Lung (tissue), 12 donors: ENCODE measurements around the gene GPR89A. TPM values are rescaled to one million over a fixed set of nuclear protein-coding genes. Genes with fewer than 3 reads are reported as not detected.

Experiments
- ATAC-seq: fragments of 200-7000 bp; cut with Tn5 transposase; one replicate; pipeline ENCODE4 v1.9.1; 2020; ENCODE audit warnings: moderate number of reproducible peaks; ENCODE audit not compliant: insufficient read depth, low FRiP score
- DNase-seq, 3 donors: peaks; one replicate each; pipeline ENCODE4 v3.0.0-alpha.2; 2013 to 2017
- H3K27ac ChIP-seq, 2 donors: one replicate each; pipeline ENCODE4 v1.5.1; 2013; ENCODE audit warnings: mild to moderate bottlenecking in 2 of 2, moderate library complexity in 2 of 2, control low read depth in 1 of 2, inconsistent platforms in 1 of 2, low read depth in 1 of 2, low read length in 1 of 2
- H3K27me3 ChIP-seq, 3 donors: one replicate each; pipeline ENCODE4 v1.5.1; 2013; ENCODE audit warnings: low read length in 2 of 3; ENCODE audit not compliant: control insufficient read depth in 3 of 3, insufficient read depth in 3 of 3
- H3K36me3 ChIP-seq, 4 donors: one replicate each; pipeline ENCODE4 v1.5.1; 2013; ENCODE audit warnings: low read length in 4 of 4, mild to moderate bottlenecking in 1 of 4, moderate library complexity in 1 of 4; ENCODE audit not compliant: control insufficient read depth in 4 of 4, insufficient read depth in 4 of 4
- H3K4me1 ChIP-seq, 5 donors: one replicate each; pipeline ENCODE4 v1.5.1; 2013; ENCODE audit warnings: low read length in 5 of 5, mild to moderate bottlenecking in 2 of 5, moderate library complexity in 1 of 5; ENCODE audit not compliant: control insufficient read depth in 5 of 5, insufficient read depth in 5 of 5
- H3K4me3 ChIP-seq: one replicate; pipeline ENCODE4 v1.5.1; 2013; ENCODE audit warnings: mild to moderate bottlenecking, control low read depth, moderate library complexity
- H3K9ac ChIP-seq, 2 donors: one replicate each; pipeline ENCODE4 v1.5.1; 2013; ENCODE audit warnings: low read length in 2 of 2, control low read depth in 1 of 2; ENCODE audit not compliant: insufficient read depth in 1 of 2
- H3K9me3 ChIP-seq, 4 donors: one replicate each; pipeline ENCODE4 v1.5.1; 2013; ENCODE audit warnings: low read length in 3 of 4, mild to moderate bottlenecking in 1 of 4, moderate library complexity in 1 of 4; ENCODE audit not compliant: control insufficient read depth in 4 of 4, insufficient read depth in 3 of 4
- CTCF ChIP-seq: IDR thresholded peaks from 2 replicates; pipeline ENCODE4 v1.5.1; 2012; ENCODE audit warnings: mild to moderate bottlenecking; ENCODE audit errors: control extremely low read depth, extremely low read depth
- WGBS, 2 donors: extraction: QIAGEN DNeasy Blood & Tissue Kit; methylation state at CpG; one replicate each; pipeline ENCODE4 v1.1.7; 2013; 5-methylcytosine and 5-hydroxymethylcytosine counted together
- polyA plus RNA-seq, 2 donors: library from polyadenylated mRNA; stranded (reverse); fragments of 200-250 nt; gene quantifications; one replicate each; pipeline ENCODE4 v1.2.1, GENCODE V29; 2013
- total RNA-seq, 2 donors: library from RNA; depleted of rRNA in 1 of 2; stranded (reverse); fragments of >200 nt in 1 of 2; gene quantifications; one replicate each; pipeline ENCODE4 v1.2.1, GENCODE V29; 2014 to 2021
- donor health status: control.
- donor health status: control.
- donor health status: Bipolar disorder and iron deficiency.
- donor health status: healthy.
- donor health status: DM: yes; HTN: yes; CAD: no.

GPR89A gene
- total and polyA plus RNA-seq, 4 donors, result 11.0 to 31.1 (median 14.2) TPM

DNA sequence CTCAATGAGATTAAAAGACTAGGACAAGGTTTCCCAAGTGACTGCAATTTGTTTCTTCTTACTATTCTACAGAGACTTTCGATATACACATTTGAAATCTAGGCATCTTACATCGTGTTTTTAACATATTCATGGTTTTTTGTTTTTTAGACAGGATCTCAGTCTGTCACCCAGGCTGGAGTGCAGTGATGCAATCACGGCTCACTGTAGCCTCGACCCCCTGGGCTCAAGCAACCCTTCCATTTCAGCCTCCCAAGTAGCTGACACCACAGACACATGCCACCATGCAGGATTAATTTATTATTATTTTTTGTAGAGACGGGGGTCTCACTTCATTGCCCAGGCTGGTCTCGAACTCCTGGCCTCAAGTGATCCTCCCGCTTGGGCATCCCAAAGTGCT is 97.8 kb downstream of the GPR89A start:
- Histone ChIP-seq H3K4me1 (no peaks in the 10 kb centered on the region), H3K4me3 (no peak overlapping the region), H3K27ac (no peak overlapping the region), H3K27me3 (peaks cover 0 to 6% (median 0%) of the 10 kb centered on the region in 3 donors), H3K9me3 (no peaks in the 10 kb centered on the region), H3K36me3 (no peaks in the 10 kb centered on the region), H3K9ac (no peak overlapping the region)
- no peak for TF ChIP-seq CTCF
- 89 to 90% methylated on average over 7 of the region's 7 CpGs for WGBS, 2 donors
- ATAC-seq (no peak), DNase-seq (no peak)

GRCh38 chr1:145706086-145706664 is 98.4 kb downstream of the GPR89A start:
- peaks cover 0 to 6% (median 0%) of the 10 kb centered on the region in 3 donors for H3K27me3 ChIP-seq
- no peak overlapping the region for H3K9ac ChIP-seq
- H3K36me3 ChIP-seq, result no peaks in the 10 kb centered on the region
- H3K9me3 ChIP-seq, result no peaks in the 10 kb centered on the region
- no peak for TF ChIP-seq CTCF
- no peaks in the 10 kb centered on the region for H3K4me1 ChIP-seq
- no peak overlapping the region for H3K27ac ChIP-seq
- WGBS, 2 donors, result 75 to 86% methylated on average over 2 of the region's 2 CpGs
- no peak overlapping the region for H3K4me3 ChIP-seq
- DNase-seq, result no peak
- ATAC-seq, result no peak

- H3K27me3 ChIP-seq, result peaks cover 0 to 6% (median 0%) of the 10 kb centered on the region in 3 donors
- H3K9ac ChIP-seq, result no peak within 1 kb of the TSS
- H3K4me1 ChIP-seq, result no peaks in the 10 kb centered on the region
- ATAC-seq (no peak), DNase-seq (no peak)
- no peaks in the 10 kb centered on the region for H3K36me3 ChIP-seq
- no peak within 1 kb of the TSS for H3K27ac ChIP-seq
- TF ChIP-seq CTCF, result no peak
- H3K9me3 ChIP-seq, result peaks cover 0 to 2% (median 0%) of the 10 kb centered on the region in 4 donors
- no peak within 1 kb of the TSS for H3K4me3 ChIP-seq
- WGBS, 2 donors, result 86 to 92% methylated on average over 7 to 9 of the region's 9 CpGs
Measured at GRCh38 chr1:145707183-145707867, 99.5 kb downstream of the GPR89A start, which contains the start of gene PDZK1. Gene PDZK1 (minus strand): TSS chr1:145707368. CDS start chr1:145688021, 19,347 bp downstream.
